HG03378 (cell line): ENCODE measurements around the gene SNAPC4.
"Not testable (repeated sequence)": the region's sequence is repeated elsewhere in the genome, so short reads cannot be mapped to it uniquely, and the experiment has no call there.

Experiments used
- ATAC-seq: cut with Tn5 transposase; IDR thresholded peaks from one replicate; pipeline ENCODE4 v1.9.1; 2021; ENCODE audit warnings: mild to moderate bottlenecking, moderate library complexity; ENCODE audit not compliant: unreplicated experiment

The SNAPC4 gene

DNA sequence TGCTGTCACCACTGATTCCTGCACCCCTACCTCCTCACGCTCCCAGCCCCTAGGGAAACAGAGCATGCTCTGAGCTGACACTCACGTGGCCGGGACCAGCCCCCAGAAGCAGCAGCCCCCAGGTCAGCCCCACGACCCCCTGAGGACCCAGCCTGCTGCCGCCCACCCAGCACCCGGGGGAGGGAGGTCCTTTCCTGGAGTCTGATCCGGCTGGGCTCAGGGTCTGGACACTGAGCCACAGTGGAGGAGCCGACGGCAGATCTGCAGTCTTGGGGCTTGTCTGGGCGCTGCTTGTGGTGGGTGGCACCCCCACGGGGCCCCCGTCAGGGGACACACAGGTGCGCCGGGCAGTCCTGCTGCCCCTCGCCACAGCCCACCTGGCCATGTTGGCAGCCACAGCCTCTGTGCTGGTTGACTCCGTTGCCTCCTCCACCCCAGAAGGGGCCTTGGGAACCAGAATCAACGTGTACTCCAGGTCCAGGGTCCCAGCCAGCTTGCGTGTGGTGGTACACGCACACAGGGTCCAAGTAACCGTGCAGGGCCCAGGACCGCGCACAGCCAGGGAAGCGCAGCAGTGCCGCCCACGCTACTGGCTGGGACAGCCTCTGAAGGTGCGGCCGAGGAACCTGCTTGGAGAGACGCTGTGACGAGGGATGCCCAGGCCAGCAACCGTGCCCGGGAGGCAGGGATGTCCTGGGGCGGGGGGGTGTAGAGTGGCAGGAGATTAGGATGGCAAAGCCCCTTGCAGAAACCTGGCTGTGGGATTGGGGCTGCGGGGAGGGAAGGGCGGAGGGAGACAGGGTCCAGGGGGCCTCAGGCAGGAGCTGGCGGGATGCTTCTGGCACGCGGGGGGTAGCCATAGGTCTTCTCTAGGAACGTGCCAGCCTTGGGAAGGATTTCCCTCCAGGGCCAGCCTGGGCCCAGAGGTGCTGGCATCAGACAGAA is 39.9 kb downstream of the SNAPC4 start:
- ATAC-seq, result no peak

DNA sequence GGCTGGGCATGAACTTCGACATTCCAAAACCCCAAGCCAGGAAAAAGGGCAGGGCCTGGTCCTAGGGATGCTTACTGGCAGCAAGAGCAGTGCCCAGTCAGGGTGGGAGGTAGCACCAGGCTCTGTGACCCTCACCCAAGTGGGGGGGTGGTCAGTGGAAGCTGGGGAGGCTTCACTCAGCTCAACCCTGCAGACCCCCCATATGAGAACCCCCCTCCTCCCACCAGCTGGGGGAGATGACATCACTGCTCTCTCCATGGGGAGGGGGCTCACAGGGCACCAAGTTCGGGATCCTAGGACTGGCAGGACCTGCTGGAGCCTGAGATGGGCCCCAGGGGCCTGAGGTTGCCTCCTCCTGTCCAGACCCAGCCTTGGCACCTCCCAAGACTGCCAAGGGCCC is 41.1 kb downstream of the SNAPC4 start:
- no peak for ATAC-seq

DNA sequence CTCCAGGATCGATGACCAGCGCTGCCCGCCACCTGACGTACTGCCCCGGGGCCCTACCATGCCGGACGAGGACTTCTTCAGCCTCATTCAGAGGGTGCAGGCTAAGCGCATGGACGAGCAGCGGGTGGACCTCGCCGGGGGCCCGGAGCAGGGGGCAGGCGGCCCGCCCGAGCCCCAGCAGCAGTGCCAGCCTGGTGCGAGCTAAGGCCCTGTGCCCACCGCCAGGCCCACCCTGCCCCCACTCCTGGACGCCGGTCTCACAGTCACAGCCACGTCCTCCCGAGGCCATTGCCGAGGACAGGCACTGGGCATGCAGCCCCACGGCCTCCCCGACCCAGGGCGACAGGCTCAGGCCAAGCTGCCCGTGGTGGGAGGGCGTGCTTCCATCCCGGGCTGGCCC is 42.0 kb downstream of the SNAPC4 start:
- no peak for ATAC-seq

DNA sequence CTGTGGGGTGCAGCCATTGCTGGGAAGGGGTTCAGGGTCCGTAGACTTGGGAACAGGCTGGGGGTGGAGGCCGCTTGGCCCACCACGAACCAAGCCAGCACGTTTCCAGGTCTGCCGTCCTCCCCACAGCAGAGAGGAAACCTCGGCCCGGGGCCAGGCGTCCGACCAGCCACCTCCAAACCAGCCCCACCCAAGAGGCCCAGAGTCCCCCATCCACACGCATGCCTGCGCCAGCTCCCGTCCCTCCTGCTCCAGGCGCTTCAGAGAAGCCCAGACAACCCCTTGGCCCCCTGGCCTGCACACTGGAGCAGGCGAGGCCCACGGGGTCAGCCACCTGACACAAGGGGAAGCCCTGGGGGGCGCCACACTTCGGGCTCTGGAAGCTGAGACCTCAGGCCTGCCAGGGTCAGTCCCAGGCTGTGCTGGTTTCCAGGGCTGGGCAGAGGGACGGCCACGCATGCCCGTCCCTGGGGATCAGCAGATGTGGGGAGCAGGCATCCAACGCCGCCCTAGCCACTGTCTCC is 42.7 kb downstream of the SNAPC4 start:
- no peak for ATAC-seq

DNA sequence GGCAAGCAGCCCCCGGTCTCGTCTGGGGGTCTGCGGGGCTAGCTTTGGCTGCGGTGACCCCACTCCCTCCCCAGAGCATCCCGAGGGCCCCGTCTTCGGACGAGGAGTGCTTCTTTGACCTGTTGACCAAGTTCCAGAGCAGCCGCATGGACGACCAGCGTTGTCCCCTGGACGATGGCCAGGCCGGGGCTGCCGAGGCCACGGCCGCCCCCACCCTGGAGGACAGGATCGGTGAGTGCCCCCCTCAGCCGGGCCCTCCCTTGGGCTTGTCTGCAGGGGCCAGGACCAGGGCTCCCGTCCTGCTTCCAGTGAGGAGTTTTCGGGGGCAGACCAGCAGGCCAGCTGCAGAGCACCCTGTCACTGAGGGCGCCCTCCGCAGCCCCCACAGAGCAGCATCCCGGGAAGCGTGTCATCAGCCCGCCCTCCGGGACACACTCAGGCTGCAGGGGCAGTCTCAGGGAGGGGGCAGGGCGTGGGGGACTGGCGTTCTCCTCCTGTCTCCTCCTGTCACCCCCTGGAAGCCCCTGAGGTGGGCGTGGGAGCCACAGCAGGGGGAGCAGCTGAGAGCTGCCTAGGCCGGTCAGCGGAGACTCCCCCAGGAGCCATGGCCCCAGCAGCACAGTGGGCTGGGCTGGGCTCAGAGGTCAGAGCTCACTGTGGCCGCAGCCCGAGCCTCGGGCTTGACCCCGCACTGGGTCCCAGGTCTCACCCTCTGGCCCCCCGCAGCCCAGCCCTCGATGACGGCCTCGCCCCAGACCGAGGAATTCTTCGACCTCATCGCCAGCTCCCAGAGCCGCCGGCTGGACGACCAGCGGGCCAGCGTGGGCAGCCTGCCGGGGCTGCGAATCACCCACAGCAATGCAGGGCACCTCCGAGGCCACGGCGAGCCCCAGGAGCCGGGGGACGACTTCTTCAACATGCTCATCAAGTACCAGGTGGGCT is 44.1 kb downstream of the SNAPC4 start:
- ATAC-seq, result no peak

DNA sequence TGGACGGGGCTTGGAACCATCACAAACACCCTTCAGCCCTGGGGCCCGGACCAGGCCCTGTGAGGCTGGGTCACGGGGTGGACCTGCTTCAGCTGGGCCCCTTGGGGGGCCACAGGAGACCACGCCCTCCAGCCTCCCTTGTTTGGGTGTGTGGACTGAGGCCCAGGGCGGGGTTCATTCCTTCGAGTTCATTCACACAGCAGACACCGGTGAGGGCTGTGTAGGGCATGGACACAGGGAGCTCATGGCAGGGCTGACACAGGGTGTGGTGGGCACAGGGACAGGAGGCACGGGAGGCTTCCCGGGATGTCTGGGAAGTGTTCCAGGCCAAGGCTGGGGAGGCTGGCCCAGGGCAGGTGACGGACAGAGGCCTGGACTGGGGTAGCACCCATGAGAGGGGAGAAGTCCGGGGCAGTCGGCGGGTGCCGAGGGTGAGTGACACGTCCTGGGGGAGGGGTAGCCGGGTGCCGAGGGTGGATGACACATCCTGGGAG is 45.3 kb downstream of the SNAPC4 start:
- no peak for ATAC-seq

DNA sequence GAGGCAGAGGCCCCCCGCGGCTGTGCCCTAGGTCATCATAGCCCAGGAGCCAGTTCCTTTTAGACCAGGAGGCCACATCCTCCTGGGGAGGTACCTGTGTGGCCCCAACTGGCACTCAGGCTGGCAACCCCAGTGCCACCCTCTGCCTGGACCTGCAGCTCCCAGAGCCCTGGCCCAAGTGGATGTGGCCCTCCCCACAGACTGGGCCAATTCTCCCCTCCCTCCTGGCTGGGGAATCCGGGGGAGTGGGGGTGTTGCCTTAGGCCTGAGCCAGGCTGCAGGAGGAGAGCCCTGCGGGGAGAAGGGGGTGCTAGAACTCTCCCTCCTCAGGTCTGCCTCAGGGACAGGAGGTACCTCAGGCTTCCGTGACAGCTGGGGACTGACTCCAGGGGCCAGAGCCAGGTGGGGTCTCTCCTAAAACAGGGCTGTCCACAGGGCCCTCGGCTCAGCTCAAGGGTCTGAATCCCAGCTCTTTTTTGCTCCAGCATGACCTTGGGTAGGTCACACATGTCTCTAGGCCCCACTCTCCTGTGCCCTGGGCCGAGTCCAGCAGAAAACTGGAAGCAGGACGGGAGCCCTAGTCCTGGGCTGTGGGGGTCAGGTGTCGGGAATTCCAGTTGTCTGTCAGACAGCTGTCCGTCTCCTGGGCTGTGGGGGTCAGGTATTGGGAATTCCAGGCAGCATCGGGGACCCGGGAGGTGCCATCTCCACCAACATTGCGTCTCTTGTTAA is 46.0 kb downstream of the SNAPC4 start:
- ATAC-seq, result no peak

DNA sequence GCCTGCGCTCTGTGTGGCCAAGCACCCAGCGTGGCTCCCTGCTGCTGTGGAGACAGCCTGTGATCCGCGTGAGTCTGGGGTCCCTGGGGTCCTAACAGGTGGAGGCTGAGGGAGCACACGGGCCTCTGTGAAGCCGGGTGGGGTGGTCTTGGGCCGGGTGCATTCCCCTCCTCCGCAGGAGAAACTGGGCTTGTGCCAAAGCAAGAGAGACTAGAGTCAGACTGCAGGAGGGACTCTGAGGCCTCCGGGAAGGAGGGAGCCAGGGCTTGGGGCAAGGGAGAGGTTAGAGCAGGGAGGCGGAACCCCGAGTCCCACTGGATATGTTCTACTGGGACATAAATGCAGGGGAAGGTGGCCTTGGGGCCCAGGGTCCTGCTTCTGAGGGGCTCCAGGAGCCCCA is 46.9 kb downstream of the SNAPC4 start:
- ATAC-seq, result no peak

DNA sequence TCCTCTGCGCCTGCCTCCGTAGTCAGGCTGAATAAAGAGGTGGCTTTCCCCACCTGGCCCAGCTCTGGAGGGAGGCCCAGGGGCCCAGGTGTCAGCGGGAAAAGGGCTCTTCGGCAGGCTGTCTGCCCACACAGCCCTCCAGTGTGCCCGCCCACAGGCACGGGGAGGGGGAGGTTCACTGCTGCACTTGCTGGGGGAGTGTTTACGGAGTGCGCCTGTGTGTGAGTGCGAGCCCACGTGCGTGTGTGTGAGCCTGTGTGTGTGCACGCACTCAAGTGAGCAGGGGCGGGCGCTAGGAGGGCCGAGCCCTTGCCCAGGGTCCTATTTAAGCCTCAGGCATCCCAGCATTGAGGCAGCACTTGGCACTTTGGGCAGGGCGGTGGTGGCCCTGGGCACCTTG is 47.3 kb downstream of the SNAPC4 start:
- ATAC-seq, result no peak

DNA sequence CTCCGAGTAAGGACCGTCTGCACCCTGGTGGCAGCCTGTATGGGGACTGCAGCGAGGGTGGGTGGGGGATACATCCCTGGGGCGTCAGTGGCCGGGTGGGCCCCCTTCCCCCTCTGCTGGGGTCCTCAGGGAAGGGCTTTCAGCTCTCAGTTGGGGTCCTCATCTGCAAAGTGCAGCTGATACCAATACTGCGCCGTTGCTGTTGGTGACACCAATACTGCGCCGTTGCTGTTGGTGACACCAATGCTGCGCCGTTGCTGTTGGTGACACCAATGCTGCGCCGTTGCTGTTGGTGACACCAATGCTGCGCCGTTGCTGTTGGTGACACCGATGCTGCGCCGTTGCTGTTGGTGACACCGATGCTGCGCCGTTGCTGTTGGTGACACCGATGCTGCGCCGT is 48.1 kb downstream of the SNAPC4 start:
- ATAC-seq, result not testable (repeated sequence)

DNA sequence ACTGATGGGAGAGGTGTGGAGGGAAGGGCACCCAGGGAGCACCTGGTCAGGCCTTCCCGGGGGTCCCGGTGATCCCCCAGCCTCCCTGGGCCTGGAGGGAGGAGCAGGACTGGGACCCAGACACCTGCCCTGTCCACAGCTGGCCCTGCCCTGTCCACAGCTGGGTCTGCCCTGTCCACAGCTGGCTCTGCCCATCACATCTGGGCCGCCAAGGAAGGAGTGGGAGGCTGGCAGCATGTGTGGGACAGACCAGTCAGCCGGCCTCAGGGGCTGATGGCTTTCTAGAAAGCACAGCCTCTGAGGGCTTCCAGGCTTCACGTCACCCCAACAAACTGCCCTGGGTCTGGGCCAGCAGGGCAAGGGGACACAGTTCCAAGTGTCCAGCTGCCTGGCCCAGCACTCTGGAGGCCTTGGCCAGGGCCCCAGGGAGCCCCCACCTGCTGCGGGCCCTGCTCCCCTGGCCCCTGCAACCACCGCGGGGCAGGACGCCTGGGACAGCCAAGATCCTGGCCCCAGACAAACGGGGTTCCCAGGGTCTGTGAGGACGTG is 48.6 kb downstream of the SNAPC4 start:
- ATAC-seq, result no peak
